Activated T-helper 1 cell treated with Interleukin-2 at 50 U/mL for 16 hours (primary cell): ENCODE measurements around the gene FOXO1.

Source experiments
- DNase-seq: peaks from one replicate; pipeline ENCODE4 v3.0.0-alpha.2; 2020; ENCODE audit warnings: low read depth

Gene FOXO1

GRCh38 chr13:40605573-40605972, 60.9 kb downstream of the FOXO1 start:
- DNase-seq: no peak

- no peak for DNase-seq
Observed at GRCh38 chr13:40604135-40604534, 62.3 kb downstream of the FOXO1 start.

GRCh38 chr13:40600149-40600751, 66.2 kb downstream of the FOXO1 start:
- no peak for DNase-seq

- DNase-seq: no peak
Observed at GRCh38 chr13:40599747-40600146, 66.7 kb downstream of the FOXO1 start.

GRCh38 chr13:40599124-40599523, 67.3 kb downstream of the FOXO1 start:
- DNase-seq: no peak

- no peak for DNase-seq
Observed at GRCh38 chr13:40598569-40598968, 67.9 kb downstream of the FOXO1 start.

- no peak for DNase-seq
Observed at GRCh38 chr13:40597735-40598365, 68.6 kb downstream of the FOXO1 start.

GRCh38 chr13:40596484-40596883, 70.0 kb downstream of the FOXO1 start:
- no peak for DNase-seq

- DNase-seq: no peak
Observed at GRCh38 chr13:40595693-40596092, 70.7 kb downstream of the FOXO1 start.

- DNase-seq: no peak
Observed at GRCh38 chr13:40592035-40592434, 74.4 kb downstream of the FOXO1 start.

GRCh38 chr13:40591091-40591490, 75.3 kb downstream of the FOXO1 start:
- DNase-seq: no peak

GRCh38 chr13:40590112-40590862, 76.2 kb downstream of the FOXO1 start:
- no peak for DNase-seq

GRCh38 chr13:40589285-40590109, 76.9 kb downstream of the FOXO1 start:
- no peak for DNase-seq

- DNase-seq: no peak
Observed at GRCh38 chr13:40588101-40588500, 78.3 kb downstream of the FOXO1 start.

- DNase-seq: no peak
Observed at GRCh38 chr13:40586886-40587565, 79.4 kb downstream of the FOXO1 start.

GRCh38 chr13:40585911-40586471, 80.5 kb downstream of the FOXO1 start:
- no peak for DNase-seq

- no peak for DNase-seq
Observed at GRCh38 chr13:40583738-40584137, 82.7 kb downstream of the FOXO1 start.

- DNase-seq: no peak
Observed at GRCh38 chr13:40582531-40582930, 83.9 kb downstream of the FOXO1 start.

GRCh38 chr13:40581277-40581579, 85.2 kb downstream of the FOXO1 start:
- no peak for DNase-seq

GRCh38 chr13:40580566-40581276, 85.7 kb downstream of the FOXO1 start:
- DNase-seq: no peak

GRCh38 chr13:40579535-40579934, 86.9 kb downstream of the FOXO1 start:
- no peak for DNase-seq
